Subcutaneous adipose tissue (tissue), 4 donors: ENCODE measurements around the gene SLC22A15. TPM values are rescaled to one million over a fixed set of nuclear protein-coding genes. Genes with fewer than 3 reads are reported as not detected.

Source experiments
- total RNA-seq, 4 donors: library from RNA; depleted of rRNA; stranded (reverse); fragments of >200 nt; gene quantifications; one replicate each; pipeline ENCODE4 v1.1.0, GENCODE V29; 2016
- TF ChIP-seq, protein P1 (sequence below): fragments of 450-650 bp; IDR thresholded peaks from one replicate; pipeline ENCODE4 v1.5.1; 2016; ENCODE audit warnings: low read depth, mild to moderate bottlenecking, control low read depth, antibody characterized with exemption, moderate library complexity

Gene SLC22A15
- total RNA-seq, 4 donors from 2014 or later: 6.6 to 24.5 (median 13.1) TPM

DNA sequence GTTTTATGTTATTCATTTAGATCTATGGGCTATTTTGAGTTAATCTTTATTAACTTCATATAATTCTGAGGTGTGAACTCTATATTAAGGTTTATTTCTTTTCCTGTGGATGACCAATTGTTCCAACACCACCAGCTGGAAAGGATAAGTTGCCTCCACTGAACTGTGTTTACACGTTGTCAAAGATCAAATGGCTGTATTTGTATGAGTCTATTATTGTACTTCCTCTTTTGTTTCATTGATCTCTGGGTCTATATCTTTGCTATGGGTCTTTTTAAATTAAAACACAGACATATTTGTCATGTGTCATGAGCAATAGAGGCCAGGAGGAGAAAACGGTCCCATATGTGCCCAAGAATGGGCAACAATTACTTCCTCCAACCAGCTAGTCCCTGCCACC, 129.7 kb downstream of the SLC22A15 start:
- TF ChIP-seq, protein P1, sequence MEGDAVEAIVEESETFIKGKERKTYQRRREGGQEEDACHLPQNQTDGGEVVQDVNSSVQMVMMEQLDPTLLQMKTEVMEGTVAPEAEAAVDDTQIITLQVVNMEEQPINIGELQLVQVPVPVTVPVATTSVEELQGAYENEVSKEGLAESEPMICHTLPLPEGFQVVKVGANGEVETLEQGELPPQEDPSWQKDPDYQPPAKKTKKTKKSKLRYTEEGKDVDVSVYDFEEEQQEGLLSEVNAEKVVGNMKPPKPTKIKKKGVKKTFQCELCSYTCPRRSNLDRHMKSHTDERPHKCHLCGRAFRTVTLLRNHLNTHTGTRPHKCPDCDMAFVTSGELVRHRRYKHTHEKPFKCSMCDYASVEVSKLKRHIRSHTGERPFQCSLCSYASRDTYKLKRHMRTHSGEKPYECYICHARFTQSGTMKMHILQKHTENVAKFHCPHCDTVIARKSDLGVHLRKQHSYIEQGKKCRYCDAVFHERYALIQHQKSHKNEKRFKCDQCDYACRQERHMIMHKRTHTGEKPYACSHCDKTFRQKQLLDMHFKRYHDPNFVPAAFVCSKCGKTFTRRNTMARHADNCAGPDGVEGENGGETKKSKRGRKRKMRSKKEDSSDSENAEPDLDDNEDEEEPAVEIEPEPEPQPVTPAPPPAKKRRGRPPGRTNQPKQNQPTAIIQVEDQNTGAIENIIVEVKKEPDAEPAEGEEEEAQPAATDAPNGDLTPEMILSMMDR: no peak

GRCh38 chr1:116106646-116107045, 130.3 kb downstream of the SLC22A15 start:
- TF ChIP-seq, protein P1: no peak

DNA sequence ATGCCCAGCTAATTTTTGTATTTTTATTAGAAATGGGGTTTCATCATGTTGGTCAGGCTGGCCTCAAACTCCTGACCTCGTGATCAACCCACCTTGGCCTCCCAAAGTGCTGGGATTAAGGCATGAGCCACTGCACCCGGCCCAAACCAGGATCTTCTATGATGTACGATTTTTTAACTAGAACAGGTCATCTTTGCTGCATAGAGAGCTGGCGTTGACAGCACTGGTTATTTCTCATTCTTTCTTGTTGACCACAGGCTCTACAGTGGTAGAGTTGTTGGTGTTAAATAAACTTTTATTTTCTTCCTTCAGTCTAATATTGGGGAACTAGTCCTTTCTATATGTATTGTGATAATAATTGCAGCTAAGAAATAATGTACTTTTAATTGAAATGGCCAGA, 131.1 kb downstream of the SLC22A15 start:
- TF ChIP-seq, protein P1: no peak

GRCh38 chr1:116110567-116111523, 134.5 kb downstream of the SLC22A15 start, which contains the start of gene MAB21L3:
TSS of gene MAB21L3 (plus strand) at chr1:116111399. CDS start at chr1:116112616, 1,217 bp downstream.
- TF ChIP-seq, protein P1: no peak

DNA sequence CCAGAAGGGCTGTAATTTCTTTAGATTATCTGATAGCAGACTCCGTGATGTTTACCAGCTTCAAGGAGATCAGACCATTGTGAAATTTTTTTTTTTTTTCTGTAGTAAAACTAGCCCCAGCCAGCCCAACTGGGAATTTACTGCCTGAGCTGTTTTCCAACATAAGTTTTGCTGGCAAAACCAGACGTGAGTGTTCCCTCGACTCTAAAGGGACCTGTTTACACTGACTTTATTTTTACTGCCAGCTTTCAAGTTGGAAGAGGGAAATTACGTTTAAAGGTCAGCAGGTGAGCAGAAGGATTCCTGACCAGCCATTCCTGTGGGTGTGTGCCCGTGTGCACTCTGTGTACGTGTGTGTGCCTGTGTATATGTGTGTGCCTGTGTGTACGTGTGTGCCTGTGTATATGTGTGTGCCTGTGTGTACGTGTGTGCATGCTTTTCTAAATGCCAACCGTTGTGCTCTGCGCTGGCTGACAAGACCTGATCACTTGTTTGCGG, 135.3 kb downstream of the SLC22A15 start:
- TF ChIP-seq, protein P1: no peak

- TF ChIP-seq, protein P1: no peak
These were observed 136.3 kb downstream of the SLC22A15 start for GRCh38 chr1:116112388-116113140.

GRCh38 chr1:116113615-116114014, 137.3 kb downstream of the SLC22A15 start:
- TF ChIP-seq, protein P1: no peak
